Subcutaneous abdominal adipose tissue (tissue), 5 donors: ENCODE data around the gene PTPN3.
A peak's percentile ranks its signal among the peaks of the same experiment; 100 is the strongest.

ENCODE experiments used
- H3K27ac ChIP-seq: one replicate; pipeline ENCODE4 v1.7.0; 2013; ENCODE audit warnings: low read depth, mild to moderate bottlenecking, inconsistent platforms, low read length, moderate library complexity
- H3K27me3 ChIP-seq, 5 donors: one replicate each; pipeline ENCODE4 v1.7.0; 2013; ENCODE audit warnings: low read length in 5 of 5, inconsistent platforms in 1 of 5; ENCODE audit not compliant: control insufficient read depth in 5 of 5, insufficient read depth in 4 of 5
- H3K36me3 ChIP-seq, 5 donors: one replicate each; pipeline ENCODE4 v1.7.0; 2013; ENCODE audit warnings: low read length in 5 of 5; ENCODE audit not compliant: control insufficient read depth in 5 of 5, insufficient read depth in 5 of 5
- H3K4me1 ChIP-seq, 5 donors: one replicate each; pipeline ENCODE4 v1.7.0; 2013; ENCODE audit warnings: low read length in 5 of 5, mild to moderate bottlenecking in 3 of 5, moderate library complexity in 1 of 5; ENCODE audit not compliant: control insufficient read depth in 5 of 5, insufficient read depth in 5 of 5
- H3K4me3 ChIP-seq, 5 donors: one replicate each; pipeline ENCODE4 v1.7.0; 2013; ENCODE audit warnings: low read length in 5 of 5, low read depth in 1 of 5
- H3K9ac ChIP-seq, 5 donors: one replicate each; pipeline ENCODE4 v1.7.0; 2013; ENCODE audit warnings: low read length in 5 of 5, mild to moderate bottlenecking in 4 of 5, moderate library complexity in 3 of 5
- H3K9me3 ChIP-seq, 5 donors: one replicate each; pipeline ENCODE4 v1.7.0; 2013; ENCODE audit warnings: low read length in 5 of 5; ENCODE audit not compliant: control insufficient read depth in 5 of 5
- donor health status: healthy.
- donor health status: healthy.
- donor health status: healthy.
- donor health status: healthy.
- donor health status: healthy.

PTPN3 gene

GRCh38 chr9:109491590-109491989 lies 6.5 kb downstream of the PTPN3 start:
- peaks cover 0 to 12% (median 3%) of the 10 kb centered on the region in 5 donors for H3K4me1 ChIP-seq
- no peak overlapping the region for H3K27ac ChIP-seq
- no peaks in the 10 kb centered on the region for H3K9me3 ChIP-seq
- no peak overlapping the region for H3K9ac ChIP-seq
- no peaks in the 10 kb centered on the region for H3K36me3 ChIP-seq
- H3K27me3 ChIP-seq = peaks cover 0 to 9% (median 0%) of the 10 kb centered on the region in 5 donors
- H3K4me3 ChIP-seq = no peak overlapping the region

- peaks cover 0 to 3% (median 0%) of the 10 kb centered on the region in 5 donors for H3K27me3 ChIP-seq
- no peaks in the 10 kb centered on the region for H3K9me3 ChIP-seq
- H3K4me1 ChIP-seq = peaks cover 0 to 11% (median 3%) of the 10 kb centered on the region in 5 donors
- H3K4me3 ChIP-seq = no peak overlapping the region
- H3K9ac ChIP-seq = no peak overlapping the region
- H3K27ac ChIP-seq = no peak overlapping the region
- H3K36me3 ChIP-seq = no peaks in the 10 kb centered on the region
Observed at GRCh38 chr9:109488791-109489492, 9.2 kb downstream of the PTPN3 start.

- no peak overlapping the region for H3K4me3 ChIP-seq
- no peaks in the 10 kb centered on the region for H3K9me3 ChIP-seq
- H3K4me1 ChIP-seq = peaks cover 0 to 11% (median 3%) of the 10 kb centered on the region in 5 donors
- no peaks in the 10 kb centered on the region for H3K36me3 ChIP-seq
- H3K9ac ChIP-seq = no peak overlapping the region
- H3K27ac ChIP-seq = no peak overlapping the region
- H3K27me3 ChIP-seq = peaks cover 0 to 3% (median 0%) of the 10 kb centered on the region in 5 donors
Observed at GRCh38 chr9:109488351-109488750, 9.8 kb downstream of the PTPN3 start.

- Histone ChIP-seq H3K27me3 (peaks cover 0 to 3% (median 0%) of the 10 kb centered on the region in 5 donors), H3K36me3 (no peaks in the 10 kb centered on the region), H3K4me1 (peaks cover 0 to 6% (median 0%) of the 10 kb centered on the region in 5 donors), H3K27ac (no peak overlapping the region), H3K9me3 (no peaks in the 10 kb centered on the region), H3K4me3 (no peak overlapping the region), H3K9ac (no peak overlapping the region)
Observed at GRCh38 chr9:109487247-109487646, 10.9 kb downstream of the PTPN3 start.

- H3K9ac ChIP-seq = no peak overlapping the region
- H3K27ac ChIP-seq = no peak overlapping the region
- peaks cover 0 to 3% (median 0%) of the 10 kb centered on the region in 5 donors for H3K27me3 ChIP-seq
- H3K9me3 ChIP-seq = no peaks in the 10 kb centered on the region
- no peaks in the 10 kb centered on the region for H3K36me3 ChIP-seq
- H3K4me1 ChIP-seq = peaks cover 0 to 19% (median 7%) of the 10 kb centered on the region in 5 donors
- H3K4me3 ChIP-seq = no peak overlapping the region
Observed at GRCh38 chr9:109483744-109484429, 14.2 kb downstream of the PTPN3 start.

GRCh38 chr9:109482391-109482916 lies 15.7 kb downstream of the PTPN3 start:
- H3K4me3 ChIP-seq = no peak overlapping the region
- H3K9ac ChIP-seq = no peak overlapping the region
- H3K27ac ChIP-seq = no peak overlapping the region
- H3K4me1 ChIP-seq = peaks cover 0 to 33% (median 14%) of the 10 kb centered on the region in 5 donors
- H3K27me3 ChIP-seq = peaks cover 0 to 3% (median 0%) of the 10 kb centered on the region in 5 donors
- H3K36me3 ChIP-seq = no peaks in the 10 kb centered on the region
- H3K9me3 ChIP-seq = no peaks in the 10 kb centered on the region

GRCh38 chr9:109481856-109482255 lies 16.3 kb downstream of the PTPN3 start:
- H3K27ac ChIP-seq = no peak overlapping the region
- no peaks in the 10 kb centered on the region for H3K9me3 ChIP-seq
- H3K27me3 ChIP-seq = peaks cover 0 to 3% (median 0%) of the 10 kb centered on the region in 5 donors
- H3K4me1 ChIP-seq = peaks cover 0 to 38% (median 16%) of the 10 kb centered on the region in 5 donors
- H3K9ac ChIP-seq = no peak overlapping the region
- H3K4me3 ChIP-seq = no peak overlapping the region
- no peaks in the 10 kb centered on the region for H3K36me3 ChIP-seq

GRCh38 chr9:109479822-109480221 lies 18.3 kb downstream of the PTPN3 start:
- Histone ChIP-seq H3K4me3 (no peak overlapping the region), H3K4me1 (peaks cover 0 to 50% (median 27%) of the 10 kb centered on the region in 5 donors), H3K36me3 (no peaks in the 10 kb centered on the region), H3K9me3 (no peaks in the 10 kb centered on the region), H3K27ac (peak overlapping the region; percentile 51), H3K27me3 (peaks cover 0 to 3% (median 0%) of the 10 kb centered on the region in 5 donors), H3K9ac (peak overlapping the region in 1 of 5 donors; percentile 16)

- no peak overlapping the region for H3K4me3 ChIP-seq
Observed at GRCh38 chr9:109478665-109479380, 19.3 kb downstream of the PTPN3 start.

More at GRCh38 chr9:109478665-109479380, 19.3 kb downstream of the PTPN3 start:
- Histone ChIP-seq H3K9ac (peak overlapping the region in 2 of 5 donors; percentile 11 to 16), H3K27ac (peak overlapping the region; percentile 51), H3K36me3 (no peaks in the 10 kb centered on the region), H3K27me3 (no peaks in the 10 kb centered on the region), H3K9me3 (no peaks in the 10 kb centered on the region), H3K4me1 (peaks cover 0 to 59% (median 28%) of the 10 kb centered on the region in 5 donors)
